ENCODE measurements around the gene AIFM2. TPM values are rescaled to one million over a fixed set of nuclear protein-coding genes. Genes with fewer than 3 reads are reported as not detected.

The AIFM2 gene
- total and polyA plus RNA-seq, 5 experiments from 2014 or later = 0.80 to 6.2 (median 1.5) TPM

GRCh38 chr10:70097459-70097858 lies 35.2 kb downstream of the AIFM2 start:
- peaks cover 9 to 52% (median 42%) of the 10 kb centered on the region in 4 donors for H3K4me1 Mint-ChIP-seq
- H3K9me3 Mint-ChIP-seq = no peaks in the 10 kb centered on the region
- no peaks in the 10 kb centered on the region for H3K27me3 Mint-ChIP-seq
- ATAC-seq (no peak), DNase-seq (no peak)
- H3K4me3 Mint-ChIP-seq = no peak overlapping the region
- peak overlapping the region in 4 of 10 donors; percentile 4 to 62 (median 21) for H3K27ac Mint-ChIP-seq
- POLR2A ChIA-PET = no interaction called here
- H3K36me3 Mint-ChIP-seq = peaks cover 15 to 76% (median 43%) of the 10 kb centered on the region in 3 donors

GRCh38 chr10:70096705-70097420 lies 35.8 kb downstream of the AIFM2 start:
- DNase-seq (no peak), ATAC-seq (no peak)
- Mint-ChIP-seq H3K4me3 (no peak overlapping the region), H3K4me1 (peaks cover 15 to 57% (median 48%) of the 10 kb centered on the region in 4 donors), H3K27ac (peak overlapping the region in 3 of 10 donors; percentile 39 to 65 (median 56)), H3K27me3 (no peaks in the 10 kb centered on the region), H3K9me3 (no peaks in the 10 kb centered on the region), H3K36me3 (peaks cover 13 to 70% (median 39%) of the 10 kb centered on the region in 3 donors)
- POLR2A ChIA-PET = no interaction called here

DNA sequence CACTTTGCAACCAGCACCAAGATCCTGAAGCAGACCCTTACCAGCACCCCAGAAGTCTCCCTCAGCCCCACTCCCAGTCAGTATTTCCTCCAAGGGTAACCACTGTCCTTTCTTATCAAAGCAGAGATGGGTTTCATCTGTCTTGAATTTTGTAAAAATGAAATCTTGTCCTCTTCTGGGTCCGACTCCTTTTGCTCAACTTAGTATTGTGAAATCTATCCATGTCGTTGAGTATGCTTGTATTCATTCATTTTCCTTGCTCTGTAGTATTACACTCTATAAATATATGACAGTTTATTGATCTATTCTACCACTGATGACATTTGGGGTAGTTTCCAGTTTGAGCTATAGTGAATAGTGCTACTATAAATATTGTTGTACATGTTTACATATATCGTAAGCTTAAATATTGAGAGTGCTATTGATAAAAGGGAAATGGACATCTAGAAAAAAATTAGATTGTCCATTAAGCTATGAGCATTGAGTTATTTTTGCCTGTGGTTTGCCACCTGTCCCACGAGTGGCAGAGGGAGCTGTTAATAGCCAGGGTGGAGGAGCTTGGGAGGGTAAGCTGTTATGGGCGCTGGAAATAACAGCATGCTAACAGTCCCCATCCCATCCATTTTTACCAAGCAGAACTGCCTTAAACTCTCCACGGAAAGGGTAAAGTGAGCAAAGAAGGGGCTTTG lies 36.5 kb downstream of the AIFM2 start:
- H3K4me1 Mint-ChIP-seq = peaks cover 18 to 63% (median 53%) of the 10 kb centered on the region in 4 donors
- H3K4me3 Mint-ChIP-seq = peak overlapping the region in 6 of 10 donors; percentile 6 to 50 (median 21)
- DNase-seq = no peak
- peaks cover 6 to 63% (median 32%) of the 10 kb centered on the region in 3 donors for H3K36me3 Mint-ChIP-seq
- ATAC-seq = no peak
- no peaks in the 10 kb centered on the region for H3K27me3 Mint-ChIP-seq
- POLR2A ChIA-PET = interaction anchor here (5.3 kb wide), 1 partner anchor 19 kb away, joined by 25 read pairs; no protein-coding TSS in a partner anchor
- H3K9me3 Mint-ChIP-seq = no peaks in the 10 kb centered on the region
- H3K27ac Mint-ChIP-seq = peak overlapping the region in 6 of 10 donors; percentile 20 to 83 (median 58)

- POLR2A ChIA-PET = interaction anchor here (1.0 to 5.3 kb wide), 4 partner anchors 21 to 76 kb away, joined by 4 to 44 read pairs (median 17); partner anchors contain the start of genes SAR1A and TYSND1
- Mint-ChIP-seq H3K9me3 (no peaks in the 10 kb centered on the region), H3K36me3 (peaks cover 0 to 44% (median 20%) of the 10 kb centered on the region in 3 donors), H3K4me3 (peak overlapping the region; percentile 45 to 97 (median 94)), H3K27me3 (no peaks in the 10 kb centered on the region), H3K27ac (peak overlapping the region in 8 of 10 donors; percentile 13 to 98 (median 70)), H3K4me1 (peaks cover 20 to 72% (median 60%) of the 10 kb centered on the region in 4 donors)
- ATAC-seq = no peak
- no peak for DNase-seq
These were observed 38.4 kb downstream of the AIFM2 start for GRCh38 chr10:70094250-70094649.

- peak in 4 of 10 donors; percentile 19 to 64 (median 48) for DNase-seq
- H3K9me3 Mint-ChIP-seq = no peaks in the 10 kb centered on the region
- peak; percentile 69 to 70 for ATAC-seq
- peaks cover 0 to 36% (median 15%) of the 10 kb centered on the region in 3 donors for H3K36me3 Mint-ChIP-seq
- peak overlapping the region; percentile 95 to 99 (median 98) for H3K27ac Mint-ChIP-seq
- H3K4me3 Mint-ChIP-seq = peak overlapping the region; percentile 78 to 97 (median 94)
- POLR2A ChIA-PET = interaction anchor here (0.7 to 5.3 kb wide), 9 partner anchors 8 to 140 kb away, joined by 3 to 44 read pairs (median 4); partner anchors contain the start of genes PPA1, SAR1A and TYSND1
- peaks cover 20 to 69% (median 58%) of the 10 kb centered on the region in 4 donors for H3K4me1 Mint-ChIP-seq
- H3K27me3 Mint-ChIP-seq = no peaks in the 10 kb centered on the region
These were observed 39.2 kb downstream of the AIFM2 start for GRCh38 chr10:70093335-70093944.

GRCh38 chr10:70092389-70092718 lies 40.3 kb downstream of the AIFM2 start:
- ATAC-seq = peak; percentile 61 to 65
- POLR2A ChIA-PET = interaction anchor here (0.7 to 5.3 kb wide), 9 partner anchors 9 to 912 kb away, joined by 3 to 44 read pairs (median 5); partner anchors contain the start of genes SAR1A, SUPV3L1 and TYSND1
- no peaks in the 10 kb centered on the region for H3K27me3 Mint-ChIP-seq
- H3K36me3 Mint-ChIP-seq = peaks cover 0 to 25% (median 14%) of the 10 kb centered on the region in 3 donors
- peak overlapping the region; percentile 78 to 97 (median 94) for H3K4me3 Mint-ChIP-seq
- H3K9me3 Mint-ChIP-seq = no peaks in the 10 kb centered on the region
- H3K4me1 Mint-ChIP-seq = peaks cover 20 to 59% (median 55%) of the 10 kb centered on the region in 4 donors
- peak in 1 of 10 donors; percentile 8 for DNase-seq
- H3K27ac Mint-ChIP-seq = peak overlapping the region; percentile 95 to 99 (median 98)

DNA sequence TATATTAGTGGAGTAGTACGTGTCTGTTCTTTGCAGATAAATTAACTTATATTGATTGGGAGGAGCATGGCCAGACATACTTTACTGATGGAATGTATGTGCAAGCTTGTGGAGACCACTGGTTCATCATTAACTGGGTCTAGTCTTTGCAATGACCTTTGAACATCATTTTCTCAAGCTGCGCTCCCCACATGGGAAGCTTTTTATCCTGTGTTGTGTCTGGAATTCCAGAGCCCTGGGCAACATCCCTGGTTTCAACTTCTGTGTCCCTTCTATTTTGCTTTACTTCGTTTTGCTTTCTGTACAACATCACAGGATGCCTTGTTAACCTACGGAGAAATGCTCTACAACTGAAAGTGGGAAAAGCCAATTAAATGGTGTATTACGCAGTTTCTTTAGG lies 41.7 kb downstream of the AIFM2 start:
- H3K4me3 Mint-ChIP-seq = peak overlapping the region in 1 of 10 donors; percentile 69
- POLR2A ChIA-PET = interaction anchor here (3.9 kb wide), 1 partner anchor 55 kb away, joined by 44 read pairs; the partner anchor contains the start of gene TYSND1

DNA sequence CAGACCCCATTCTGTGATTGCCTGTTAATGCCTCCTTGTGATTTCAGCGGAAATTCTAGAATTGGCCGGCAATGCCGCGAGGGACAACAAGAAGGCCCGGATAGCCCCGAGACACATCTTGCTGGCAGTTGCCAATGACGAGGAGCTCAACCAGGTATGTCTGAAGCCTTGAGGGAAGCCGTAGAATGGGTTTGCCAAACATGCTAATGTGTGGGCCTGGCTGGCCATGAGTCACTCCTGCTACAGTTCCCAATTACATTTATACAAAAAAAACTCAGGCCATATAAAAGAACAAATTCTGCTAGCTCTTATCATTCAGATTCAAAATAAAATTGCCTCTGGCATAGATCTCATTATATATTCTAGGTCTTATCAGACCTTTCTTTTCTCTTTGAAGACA lies 42.6 kb downstream of the AIFM2 start:
- Mint-ChIP-seq H3K27ac (peak overlapping the region in 6 of 10 donors; percentile 8 to 74 (median 34)), H3K4me1 (peaks cover 17 to 43% (median 40%) of the 10 kb centered on the region in 4 donors), H3K36me3 (peaks cover 0 to 8% (median 6%) of the 10 kb centered on the region in 3 donors), H3K4me3 (no peak overlapping the region), H3K27me3 (no peaks in the 10 kb centered on the region), H3K9me3 (no peaks in the 10 kb centered on the region)
- no peak for ATAC-seq
- no peak for DNase-seq
- POLR2A ChIA-PET = interaction anchor here (0.6 kb wide), 1 partner anchor 112 kb away, joined by 4 read pairs; no protein-coding TSS in a partner anchor

More for the DNA sequence above, 41.7 kb downstream of the AIFM2 start:
- Mint-ChIP-seq H3K9me3 (no peaks in the 10 kb centered on the region), H3K27ac (peak overlapping the region in 9 of 10 donors; percentile 34 to 99 (median 92)), H3K36me3 (peaks cover 0 to 15% (median 12%) of the 10 kb centered on the region in 3 donors), H3K27me3 (no peaks in the 10 kb centered on the region), H3K4me1 (peaks cover 17 to 49% (median 47%) of the 10 kb centered on the region in 4 donors)
- no peak for ATAC-seq
- no peak for DNase-seq

- H3K27ac Mint-ChIP-seq = peak overlapping the region in 2 of 10 donors; percentile 25 to 51
- ATAC-seq (no peak), DNase-seq (no peak)
- no peaks in the 10 kb centered on the region for H3K36me3 Mint-ChIP-seq
- H3K4me3 Mint-ChIP-seq = no peak overlapping the region
- no peaks in the 10 kb centered on the region for H3K27me3 Mint-ChIP-seq
- POLR2A ChIA-PET = no interaction called here
- peaks cover 11 to 28% (median 26%) of the 10 kb centered on the region in 4 donors for H3K4me1 Mint-ChIP-seq
- H3K9me3 Mint-ChIP-seq = no peaks in the 10 kb centered on the region
These were observed 44.3 kb downstream of the AIFM2 start for GRCh38 chr10:70088308-70088698.

GRCh38 chr10:70087616-70088307 lies 44.9 kb downstream of the AIFM2 start:
- Mint-ChIP-seq H3K27ac (peak overlapping the region in 2 of 10 donors; percentile 25 to 51), H3K4me1 (peaks cover 11 to 24% (median 22%) of the 10 kb centered on the region in 4 donors)

GRCh38 chr10:70085975-70086613 lies 46.5 kb downstream of the AIFM2 start:
- POLR2A ChIA-PET = interaction anchor here (0.7 kb wide), 3 partner anchors 49 to 457 kb away, joined by 3 to 4 read pairs (median 3); no protein-coding TSS in a partner anchor
- no peak overlapping the region for H3K27ac Mint-ChIP-seq
- no peaks in the 10 kb centered on the region for H3K36me3 Mint-ChIP-seq
- no peak overlapping the region for H3K4me3 Mint-ChIP-seq
- H3K9me3 Mint-ChIP-seq = no peaks in the 10 kb centered on the region
- no peaks in the 10 kb centered on the region for H3K27me3 Mint-ChIP-seq
- ATAC-seq (no peak), DNase-seq (no peak)
- H3K4me1 Mint-ChIP-seq = peaks cover 2 to 9% (median 9%) of the 10 kb centered on the region in 4 donors

More at GRCh38 chr10:70087616-70088307, 44.9 kb downstream of the AIFM2 start:
- Mint-ChIP-seq H3K27me3 (no peaks in the 10 kb centered on the region), H3K9me3 (no peaks in the 10 kb centered on the region), H3K4me3 (no peak overlapping the region), H3K36me3 (no peaks in the 10 kb centered on the region)
- POLR2A ChIA-PET = interaction anchor here (0.6 kb wide), 1 partner anchor 61 kb away, joined by 4 read pairs; no protein-coding TSS in a partner anchor
- ATAC-seq (no peak), DNase-seq (no peak)
